Caki2 (cell line): ENCODE results near the gene IQCN. TPM values are rescaled to one million over a fixed set of nuclear protein-coding genes. Genes with fewer than 3 reads are reported as not detected.
"Not testable (repeated sequence)": the region's sequence is repeated elsewhere in the genome, so short reads cannot be mapped to it uniquely, and the experiment has no call there.

ENCODE experiments used
- DNase-seq: peaks from one replicate; pipeline ENCODE4 v3.0.0-alpha.2; 2015; ENCODE audit warnings: low read depth
- in situ Hi-C: cut with HindIII; loops from 2 replicates; pipeline ENCODE4 v1.10.0; 2016; ENCODE audit warnings: low sequenced_read_pairs, low pct_unique_long_range_greater_than_20kb, mixed read lengths
- total RNA-seq: library from RNA; depleted of rRNA; stranded (reverse); fragments of >200 nt; shearing (Covaris generic); gene quantifications from 2 replicates; pipeline ENCODE4 v1.2.3, GENCODE V29; 2014; ENCODE audit warnings: low replicate concordance

The IQCN gene
- total RNA-seq, 1 experiment from 2014 or later = not detected

GRCh38 chr19:18225355-18225701 lies 48.9 kb downstream of the IQCN start:
- DNase-seq = no peak
- in situ Hi-C loops = no loop called here

GRCh38 chr19:18224525-18225354 lies 49.5 kb downstream of the IQCN start:
- DNase-seq = peak; percentile 89
- in situ Hi-C loops = no loop called here

GRCh38 chr19:18223860-18224524 lies 50.3 kb downstream of the IQCN start:
- DNase-seq = peak; percentile 74
- in situ Hi-C loops = no loop called here

GRCh38 chr19:18221815-18222725 lies 52.2 kb downstream of the IQCN start:
- in situ Hi-C loops = no loop called here
- DNase-seq = no peak

- in situ Hi-C loops = no loop called here
- no peak for DNase-seq
Measured at GRCh38 chr19:18220632-18221275, 53.5 kb downstream of the IQCN start.

- no peak for DNase-seq
- in situ Hi-C loops = no loop called here
Measured at GRCh38 chr19:18219911-18220631, 54.2 kb downstream of the IQCN start.

GRCh38 chr19:18218600-18218999 lies 55.7 kb downstream of the IQCN start:
- in situ Hi-C loops = no loop called here
- DNase-seq = no peak

- in situ Hi-C loops = no loop called here
- no peak for DNase-seq
Measured at GRCh38 chr19:18218159-18218558, 56.1 kb downstream of the IQCN start.

GRCh38 chr19:18216789-18217188 lies 57.5 kb downstream of the IQCN start:
- in situ Hi-C loops = no loop called here
- no peak for DNase-seq

- no peak for DNase-seq
- in situ Hi-C loops = no loop called here
Measured at GRCh38 chr19:18214779-18215433, 59.3 kb downstream of the IQCN start.

- no peak for DNase-seq
- in situ Hi-C loops = no loop called here
Measured at GRCh38 chr19:18211683-18212082, 62.6 kb downstream of the IQCN start.

GRCh38 chr19:18209912-18210311 lies 64.3 kb downstream of the IQCN start:
- DNase-seq, in situ Hi-C loops: not testable (repeated sequence)

- DNase-seq = no peak
- in situ Hi-C loops = no loop called here
Measured at GRCh38 chr19:18208098-18208951, 65.9 kb downstream of the IQCN start.
